ENCODE measurements around the gene RASSF5. TPM values are rescaled to one million over a fixed set of nuclear protein-coding genes. Genes with fewer than 3 reads are reported as not detected.

The RASSF5 gene
- total RNA-seq, 1 experiment from 2014 or later = 12.4 TPM

GRCh38 chr1:206587904-206588303 lies 80.6 kb downstream of the RASSF5 start:
- no peak overlapping the region for H3K4me3 ChIP-seq
- no peaks in the 10 kb centered on the region for H3K79me2 ChIP-seq (ENCODE audit: low read depth)
- H3F3A ChIP-seq (ENCODE audit: insufficient read depth, low read depth) = peaks cover 20% of the 10 kb centered on the region
- no peak overlapping the region for H3K27ac ChIP-seq
- no peak for DNase-seq
- H3K4me1 ChIP-seq (replicated peaks; ENCODE audit: insufficient read depth) = peaks cover 35% of the 10 kb centered on the region
- no peaks in the 10 kb centered on the region for H3K9me2 ChIP-seq (ENCODE audit: insufficient read depth)
- H3K36me3 ChIP-seq (ENCODE audit: low read depth) = 0 out of 2 replicates have a peak, but pooled peaks cover 6% of the 10 kb centered on the region
- no peak overlapping the region for H3K4me2 ChIP-seq
- no peak overlapping the region for H2AFZ ChIP-seq
- no peaks in the 10 kb centered on the region for H4K20me1 ChIP-seq (ENCODE audit: insufficient read depth)
- H3K9me3 ChIP-seq (ENCODE audit: insufficient read depth, low read depth) = no peaks in the 10 kb centered on the region
- CTCF ChIA-PET = interaction anchor here (0.5 to 1.0 kb wide), 2 partner anchors 105 to 488 kb away, joined by 3 to 4 read pairs; no protein-coding TSS in a partner anchor
- no TSS peak for BruUV-seq (replicated peaks)
- no peaks in the 10 kb centered on the region for H3K27me3 ChIP-seq (ENCODE audit: insufficient read depth, low read depth)
- TF ChIP-seq EZH2 (IDR thresholded peaks at IDR 0.05; ENCODE audit: low read depth) = no peak
- TF ChIP-seq, protein P1, sequence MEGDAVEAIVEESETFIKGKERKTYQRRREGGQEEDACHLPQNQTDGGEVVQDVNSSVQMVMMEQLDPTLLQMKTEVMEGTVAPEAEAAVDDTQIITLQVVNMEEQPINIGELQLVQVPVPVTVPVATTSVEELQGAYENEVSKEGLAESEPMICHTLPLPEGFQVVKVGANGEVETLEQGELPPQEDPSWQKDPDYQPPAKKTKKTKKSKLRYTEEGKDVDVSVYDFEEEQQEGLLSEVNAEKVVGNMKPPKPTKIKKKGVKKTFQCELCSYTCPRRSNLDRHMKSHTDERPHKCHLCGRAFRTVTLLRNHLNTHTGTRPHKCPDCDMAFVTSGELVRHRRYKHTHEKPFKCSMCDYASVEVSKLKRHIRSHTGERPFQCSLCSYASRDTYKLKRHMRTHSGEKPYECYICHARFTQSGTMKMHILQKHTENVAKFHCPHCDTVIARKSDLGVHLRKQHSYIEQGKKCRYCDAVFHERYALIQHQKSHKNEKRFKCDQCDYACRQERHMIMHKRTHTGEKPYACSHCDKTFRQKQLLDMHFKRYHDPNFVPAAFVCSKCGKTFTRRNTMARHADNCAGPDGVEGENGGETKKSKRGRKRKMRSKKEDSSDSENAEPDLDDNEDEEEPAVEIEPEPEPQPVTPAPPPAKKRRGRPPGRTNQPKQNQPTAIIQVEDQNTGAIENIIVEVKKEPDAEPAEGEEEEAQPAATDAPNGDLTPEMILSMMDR (conservative IDR thresholded peaks at IDR 0.05) = no peak
- POLR2A ChIA-PET (ENCODE audit: unreplicated experiment) = no interaction called here
- intact Hi-C loops (cut with micrococcal nuclease; ENCODE audit: unreplicated experiment) = no loop called here

DNA sequence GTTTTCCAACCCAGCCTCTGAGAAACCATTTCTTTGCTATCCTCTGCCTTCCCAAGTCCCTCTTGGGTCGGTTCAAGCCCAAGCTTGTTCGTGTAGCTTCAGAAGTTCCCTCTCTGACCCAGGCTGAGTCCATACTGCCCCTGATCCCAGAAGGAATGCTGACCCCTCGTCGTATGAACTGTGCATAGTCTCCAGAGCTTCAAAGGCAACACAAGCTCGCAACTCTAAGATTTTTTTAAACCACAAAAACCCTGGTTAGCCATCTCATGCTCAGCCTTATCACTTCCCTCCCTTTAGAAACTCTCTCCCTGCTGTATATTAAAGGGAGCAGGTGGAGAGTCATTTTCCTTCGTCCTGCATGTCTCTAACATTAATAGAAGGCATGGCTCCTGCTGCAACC lies 81.2 kb downstream of the RASSF5 start:
- Histone ChIP-seq H3K27me3 (ENCODE audit: insufficient read depth, low read depth) (no peaks in the 10 kb centered on the region), H3K27ac (no peak overlapping the region), H4K20me1 (ENCODE audit: insufficient read depth) (no peaks in the 10 kb centered on the region), H3F3A (ENCODE audit: insufficient read depth, low read depth) (peaks cover 20% of the 10 kb centered on the region), H2AFZ (no peak overlapping the region), H3K4me3 (no peak overlapping the region), H3K79me2 (ENCODE audit: low read depth) (no peaks in the 10 kb centered on the region), H3K4me1 (replicated peaks; ENCODE audit: insufficient read depth) (peaks cover 35% of the 10 kb centered on the region), H3K4me2 (no peak overlapping the region), H3K36me3 (ENCODE audit: low read depth) (0 out of 2 replicates have a peak, but pooled peaks cover 6% of the 10 kb centered on the region), H3K9me2 (ENCODE audit: insufficient read depth) (no peaks in the 10 kb centered on the region), H3K9me3 (ENCODE audit: insufficient read depth, low read depth) (no peaks in the 10 kb centered on the region)
- intact Hi-C loops (cut with micrococcal nuclease; ENCODE audit: unreplicated experiment) = no loop called here
- TF ChIP-seq EZH2 (IDR thresholded peaks at IDR 0.05; ENCODE audit: low read depth) = no peak
- TF ChIP-seq, protein P1 (conservative IDR thresholded peaks at IDR 0.05) = no peak
- no TSS peak for BruUV-seq (replicated peaks)
- no peak for DNase-seq
- CTCF ChIA-PET = interaction anchor here (0.6 to 1.0 kb wide), 2 partner anchors 106 to 839 kb away, joined by 3 read pairs; no protein-coding TSS in a partner anchor
- POLR2A ChIA-PET (ENCODE audit: unreplicated experiment) = no interaction called here

- H3K36me3 ChIP-seq (ENCODE audit: low read depth) = 0 out of 2 replicates have a peak, but pooled peaks cover 6% of the 10 kb centered on the region
- DNase-seq = no peak
- intact Hi-C loops (cut with micrococcal nuclease; ENCODE audit: unreplicated experiment) = no loop called here
Observed at GRCh38 chr1:206589206-206589605, 81.9 kb downstream of the RASSF5 start.

More at GRCh38 chr1:206589206-206589605, 81.9 kb downstream of the RASSF5 start:
- Histone ChIP-seq H3K27me3 (ENCODE audit: insufficient read depth, low read depth) (no peaks in the 10 kb centered on the region), H3K4me2 (no peak overlapping the region), H3K4me1 (replicated peaks; ENCODE audit: insufficient read depth) (peaks cover 35% of the 10 kb centered on the region), H3K79me2 (ENCODE audit: low read depth) (no peaks in the 10 kb centered on the region), H3F3A (ENCODE audit: insufficient read depth, low read depth) (peaks cover 20% of the 10 kb centered on the region), H3K27ac (no peak overlapping the region), H3K4me3 (no peak overlapping the region), H4K20me1 (ENCODE audit: insufficient read depth) (no peaks in the 10 kb centered on the region), H2AFZ (no peak overlapping the region), H3K9me3 (ENCODE audit: insufficient read depth, low read depth) (no peaks in the 10 kb centered on the region), H3K9me2 (ENCODE audit: insufficient read depth) (no peaks in the 10 kb centered on the region)
- BruUV-seq (replicated peaks) = no TSS peak
- TF ChIP-seq EZH2 (IDR thresholded peaks at IDR 0.05; ENCODE audit: low read depth) = no peak
- TF ChIP-seq, protein P1 (conservative IDR thresholded peaks at IDR 0.05) = no peak
- CTCF ChIA-PET = no interaction called here
- POLR2A ChIA-PET (ENCODE audit: unreplicated experiment) = no interaction called here

Data from PC-9 (cell line).